HG03175 (cell line): ENCODE measurements around the gene VDR.
"Not testable (repeated sequence)": the region's sequence is repeated elsewhere in the genome, so short reads cannot be mapped to it uniquely, and the experiment has no call there.

ENCODE experiments used
- ATAC-seq: cut with Tn5 transposase; IDR thresholded peaks from one replicate; pipeline ENCODE4 v1.9.1; 2021; ENCODE audit warnings: mild to moderate bottlenecking, moderate library complexity; ENCODE audit not compliant: unreplicated experiment

VDR gene

DNA sequence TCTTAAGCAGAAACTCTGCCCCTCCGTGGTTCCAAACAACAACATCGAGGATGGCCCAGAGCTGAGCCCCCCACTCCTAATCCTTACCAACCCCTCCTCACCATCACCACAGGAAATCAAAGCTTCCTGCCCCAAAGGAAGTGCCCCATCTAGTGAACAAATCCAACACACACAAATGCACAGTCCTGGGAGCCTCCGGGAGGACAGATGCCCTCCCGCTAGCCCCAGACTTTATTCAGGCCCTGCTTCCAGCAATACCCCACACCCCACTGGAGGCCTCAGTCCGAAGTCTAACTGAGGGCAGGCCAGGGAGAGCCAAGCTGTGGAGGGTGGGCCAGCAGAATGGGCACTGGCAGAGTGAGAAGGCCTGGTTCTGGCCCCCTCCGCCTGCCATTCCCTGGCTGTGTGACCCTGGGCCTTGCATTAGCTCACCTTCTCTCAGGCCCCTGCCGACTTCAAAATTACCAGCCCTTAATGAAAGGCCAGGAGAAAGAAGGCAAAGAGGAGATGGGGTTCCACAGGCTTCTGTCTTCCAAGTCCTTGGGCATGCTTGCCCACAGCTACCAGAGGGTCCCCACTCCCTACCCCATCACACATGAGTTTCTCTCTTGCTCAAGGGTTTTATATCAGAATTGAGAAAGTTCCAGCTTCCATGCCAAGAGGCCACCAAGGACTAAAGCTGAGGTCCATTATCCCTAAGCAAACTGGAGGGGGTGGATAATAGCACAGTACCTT, 87.4 kb downstream of the VDR start:
- ATAC-seq = no peak

DNA sequence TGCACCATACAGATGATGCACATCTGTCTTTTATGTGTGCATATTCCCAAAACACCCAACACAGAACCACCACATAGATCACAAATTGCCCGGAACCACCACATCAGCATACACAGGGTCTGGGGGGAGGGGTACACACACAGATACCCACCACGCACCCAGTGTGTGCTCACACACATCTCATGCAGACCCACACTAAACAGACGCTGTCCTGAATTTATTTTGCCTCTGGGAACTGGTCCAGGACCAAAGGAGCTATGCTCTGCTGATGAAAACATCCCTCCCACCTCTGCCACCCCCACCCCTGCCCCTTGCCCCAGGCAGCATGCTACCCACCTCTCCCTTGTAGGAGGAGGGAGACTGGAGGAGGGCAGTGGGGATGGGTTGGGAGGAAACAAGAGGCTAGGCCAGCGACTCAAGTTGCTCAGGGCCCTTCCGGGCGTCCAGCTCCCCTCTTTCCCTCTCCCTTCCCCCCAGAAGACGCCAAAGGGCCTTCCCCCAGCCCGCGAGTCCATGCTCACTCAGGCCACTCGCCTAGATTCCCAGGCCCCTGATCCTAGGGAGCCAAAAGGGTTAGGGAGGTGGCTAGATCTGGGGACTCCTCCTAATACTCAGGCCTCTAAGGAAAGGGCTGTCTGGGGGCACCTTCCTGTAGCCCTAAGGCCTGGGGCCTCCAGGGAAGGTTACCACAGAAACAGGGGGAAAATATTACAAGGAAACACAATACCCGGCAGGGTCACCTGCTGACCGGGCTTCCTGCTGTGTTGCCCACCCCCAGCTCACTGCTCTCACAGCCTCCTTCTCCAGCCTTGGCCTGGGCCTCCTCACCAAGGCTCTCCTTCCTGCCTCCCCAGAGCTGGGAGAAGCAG, 88.2 kb downstream of the VDR start:
- no peak for ATAC-seq

- ATAC-seq = not testable (repeated sequence)
Measured at GRCh38 chr12:47815447-47815846, 89.3 kb downstream of the VDR start.

DNA sequence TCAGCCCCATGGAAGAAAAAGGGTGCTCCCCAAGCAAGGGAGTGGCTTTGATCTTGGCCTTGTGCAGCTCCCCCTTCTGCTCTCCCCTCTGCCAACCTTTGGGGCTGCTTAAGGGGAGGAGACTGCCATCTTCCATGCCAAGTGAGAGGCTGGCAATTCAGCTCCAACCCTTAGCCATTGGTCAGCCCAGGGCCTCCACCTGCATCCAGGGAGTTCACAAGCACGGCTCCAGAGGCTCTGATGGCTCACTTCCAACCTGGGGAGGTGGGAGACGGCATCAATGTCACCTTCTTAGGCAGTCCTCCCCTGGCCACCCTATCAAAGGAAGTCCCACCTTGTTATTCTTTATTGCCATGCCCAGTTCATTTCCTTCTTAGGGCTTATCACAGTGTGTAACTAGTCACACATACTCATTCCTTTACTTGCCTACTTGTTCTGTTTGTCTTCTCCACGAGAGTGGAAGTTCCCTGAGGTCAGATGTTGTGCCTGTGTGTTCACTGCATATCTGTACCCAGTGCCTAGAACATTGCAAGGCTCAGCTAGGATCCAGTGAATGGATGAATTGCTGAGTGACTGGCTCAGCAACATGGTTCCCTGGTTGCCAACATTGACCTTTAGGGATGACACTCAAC, 90.1 kb downstream of the VDR start:
- no peak for ATAC-seq

DNA sequence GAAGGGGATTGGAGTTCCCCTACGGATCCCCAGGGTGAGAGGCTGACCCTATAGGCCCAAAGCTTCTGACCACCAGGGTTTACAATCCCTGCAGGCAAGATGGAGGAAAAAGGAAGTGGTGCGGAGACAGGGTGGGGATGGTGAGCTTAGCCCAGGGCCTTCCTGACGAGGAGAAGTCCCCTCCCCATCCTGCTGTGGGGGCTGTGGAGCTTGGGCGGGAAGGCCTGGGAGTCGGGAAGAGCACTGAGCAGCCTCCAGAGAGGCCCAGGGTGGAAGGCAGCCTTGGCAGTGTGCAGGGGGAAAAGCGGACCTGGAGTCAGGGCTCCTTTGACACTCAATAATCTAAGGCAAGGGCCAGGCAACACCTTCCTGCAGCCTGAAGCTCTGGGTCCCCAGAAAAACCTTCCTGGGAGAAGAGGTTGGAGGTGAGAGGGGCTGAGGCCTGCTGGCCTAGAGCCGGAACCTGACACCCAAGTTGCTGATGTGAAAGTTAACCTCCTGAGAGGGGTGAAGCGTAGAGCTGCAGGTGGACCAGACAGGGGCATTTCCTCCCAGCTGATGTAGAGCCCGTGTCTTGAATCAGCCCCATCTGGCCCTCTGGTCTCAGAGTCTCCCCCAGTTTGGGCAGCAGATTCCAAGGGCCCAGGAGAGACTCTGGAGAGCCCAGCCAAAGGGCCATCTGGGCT, 91.1 kb downstream of the VDR start:
- ATAC-seq = peak; percentile 44

DNA sequence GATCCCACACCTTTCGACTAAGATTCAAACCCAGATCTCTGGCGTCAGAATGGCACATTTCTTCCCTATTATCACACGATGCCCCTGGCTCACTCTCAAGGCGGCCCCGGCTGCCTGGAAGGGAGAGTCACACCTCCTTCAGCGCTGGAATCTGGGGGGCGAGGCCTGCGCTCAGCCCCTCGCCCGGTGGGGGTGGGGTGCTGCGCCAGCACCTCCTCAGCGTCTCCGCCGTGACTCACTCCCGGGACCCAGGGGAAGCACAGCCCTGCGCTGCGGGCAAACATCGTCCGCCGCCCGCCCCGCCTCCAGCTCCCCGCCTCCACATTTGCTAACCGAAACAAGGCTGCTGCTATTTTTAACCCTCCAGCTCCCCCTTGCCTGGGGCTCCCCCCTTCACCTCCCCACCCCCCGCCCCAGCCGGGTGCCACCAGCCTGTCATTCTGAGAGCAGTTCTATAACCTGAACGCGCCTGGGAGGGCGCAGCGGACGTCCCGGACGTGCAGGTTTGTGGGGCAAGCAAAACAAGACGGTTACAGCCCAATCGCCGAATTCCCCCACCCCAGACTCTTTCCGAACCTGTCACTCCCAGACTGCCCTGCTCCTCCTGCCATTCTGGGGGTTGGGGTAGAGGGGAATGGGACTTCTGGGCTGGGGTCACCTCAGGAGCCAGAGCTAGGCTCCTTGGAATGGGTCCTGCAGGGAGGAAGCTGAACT, 91.8 kb downstream of the VDR start:
- ATAC-seq = peak; percentile 72

DNA sequence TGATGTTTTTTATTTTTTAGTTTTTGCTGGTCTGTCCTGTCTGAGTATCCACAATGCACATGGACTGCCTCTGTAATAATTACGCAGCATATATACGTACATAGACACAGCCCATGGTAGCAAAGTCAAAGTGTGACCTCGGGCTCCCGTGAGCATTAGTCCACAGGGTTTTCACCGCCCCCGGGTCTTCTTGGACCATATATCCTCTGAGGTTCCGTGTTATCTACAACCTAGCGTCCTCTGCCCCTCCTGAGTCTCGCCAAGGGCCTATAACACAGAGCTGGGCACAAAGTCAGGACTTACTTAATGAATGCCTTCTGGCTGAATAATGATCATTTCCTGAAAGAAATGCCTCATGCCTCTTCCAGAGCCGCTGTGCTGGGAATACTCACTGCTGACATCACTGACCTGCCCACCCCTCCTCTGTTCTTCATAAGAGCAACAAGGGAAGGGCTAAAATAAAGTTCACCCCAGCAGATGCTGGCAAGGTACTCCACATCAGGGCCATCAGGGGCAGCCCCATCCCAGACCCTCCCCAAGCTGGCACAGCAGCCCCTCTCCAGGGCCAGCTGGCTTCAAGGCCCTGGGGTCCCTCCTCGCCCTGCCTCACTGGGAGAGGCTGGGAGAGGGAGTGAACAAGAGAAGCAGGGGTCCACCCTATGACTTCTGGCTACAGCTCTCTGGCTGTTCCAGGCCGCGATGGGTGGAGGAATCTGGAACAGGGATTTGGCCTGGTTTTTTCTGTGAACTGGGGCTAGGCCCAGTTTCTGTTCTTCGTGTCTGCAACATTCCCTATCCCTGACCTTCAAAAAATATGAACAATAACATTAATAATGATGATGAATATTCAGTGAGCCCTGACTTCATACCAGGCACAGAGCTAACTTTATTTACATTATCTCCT, 93.0 kb downstream of the VDR start:
- ATAC-seq = no peak

DNA sequence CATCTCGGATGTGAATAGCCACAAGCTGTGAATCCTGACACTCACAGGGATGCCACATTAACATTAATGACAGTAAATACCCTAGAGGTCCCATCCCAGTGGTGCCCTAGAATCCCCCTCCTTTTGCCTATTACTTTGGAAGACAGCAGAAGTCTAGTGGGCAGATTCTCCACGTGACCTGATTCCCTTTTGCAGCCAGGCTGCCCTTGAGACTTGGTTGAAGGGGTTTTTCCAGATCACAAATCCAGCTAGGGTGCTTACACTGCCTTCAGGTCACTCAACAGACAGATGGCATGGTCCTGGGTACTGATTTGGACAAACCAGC, 93.8 kb downstream of the VDR start:
- ATAC-seq = no peak

DNA sequence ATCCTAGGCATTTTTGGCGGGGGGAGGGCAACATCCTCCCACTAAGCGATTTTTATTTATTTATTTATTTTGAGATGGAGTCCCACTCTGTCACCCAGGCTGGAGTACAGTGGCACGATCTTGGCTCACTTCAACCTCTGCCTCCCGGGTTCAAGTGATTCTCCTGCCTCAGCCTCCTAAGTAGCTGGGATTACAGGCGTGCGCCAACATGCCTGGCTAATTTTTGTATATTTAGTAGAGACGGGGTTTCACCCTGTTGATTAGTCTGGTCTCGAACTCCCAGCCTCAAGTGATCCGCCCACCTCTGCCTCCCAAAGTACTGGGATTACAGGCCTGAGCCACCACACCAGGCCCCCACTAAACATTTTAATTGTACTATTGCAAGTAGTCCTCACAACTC, 95.3 kb downstream of the VDR start:
- not testable (repeated sequence) for ATAC-seq

GRCh38 chr12:47808574-47809365, 96.0 kb downstream of the VDR start:
- peak; percentile 18 for ATAC-seq

GRCh38 chr12:47808050-47808449, 96.7 kb downstream of the VDR start:
- ATAC-seq = peak; percentile 37

DNA sequence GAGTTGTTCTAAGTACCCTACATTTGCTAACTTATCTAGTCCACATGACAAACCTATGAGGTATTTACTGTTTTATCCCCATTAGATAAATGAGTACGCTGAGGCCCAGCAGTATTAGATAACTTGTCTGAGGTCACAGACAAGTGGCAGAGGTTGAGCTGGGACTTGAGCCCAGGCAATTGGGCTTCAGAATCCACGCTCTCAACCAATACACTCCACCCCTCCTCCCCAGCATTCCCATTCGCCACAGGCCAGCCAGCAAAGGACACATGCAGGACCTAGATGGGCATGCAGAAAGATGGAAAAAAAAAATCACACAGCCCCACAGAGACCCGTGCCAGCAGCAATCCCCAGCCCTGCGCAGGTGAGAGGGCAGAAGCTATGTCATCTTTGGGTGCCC, 97.5 kb downstream of the VDR start:
- ATAC-seq = no peak

- ATAC-seq = no peak
Measured at GRCh38 chr12:47805417-47805816, 99.4 kb downstream of the VDR start.

GRCh38 chr12:47804171-47804570, 100.6 kb downstream of the VDR start:
- no peak for ATAC-seq

- no peak for ATAC-seq
Measured at GRCh38 chr12:47803191-47803875, 101.5 kb downstream of the VDR start.

- ATAC-seq = no peak
Measured at GRCh38 chr12:47802312-47802711, 102.5 kb downstream of the VDR start.

- ATAC-seq = no peak
Measured at GRCh38 chr12:47801904-47802246, 102.9 kb downstream of the VDR start.

DNA sequence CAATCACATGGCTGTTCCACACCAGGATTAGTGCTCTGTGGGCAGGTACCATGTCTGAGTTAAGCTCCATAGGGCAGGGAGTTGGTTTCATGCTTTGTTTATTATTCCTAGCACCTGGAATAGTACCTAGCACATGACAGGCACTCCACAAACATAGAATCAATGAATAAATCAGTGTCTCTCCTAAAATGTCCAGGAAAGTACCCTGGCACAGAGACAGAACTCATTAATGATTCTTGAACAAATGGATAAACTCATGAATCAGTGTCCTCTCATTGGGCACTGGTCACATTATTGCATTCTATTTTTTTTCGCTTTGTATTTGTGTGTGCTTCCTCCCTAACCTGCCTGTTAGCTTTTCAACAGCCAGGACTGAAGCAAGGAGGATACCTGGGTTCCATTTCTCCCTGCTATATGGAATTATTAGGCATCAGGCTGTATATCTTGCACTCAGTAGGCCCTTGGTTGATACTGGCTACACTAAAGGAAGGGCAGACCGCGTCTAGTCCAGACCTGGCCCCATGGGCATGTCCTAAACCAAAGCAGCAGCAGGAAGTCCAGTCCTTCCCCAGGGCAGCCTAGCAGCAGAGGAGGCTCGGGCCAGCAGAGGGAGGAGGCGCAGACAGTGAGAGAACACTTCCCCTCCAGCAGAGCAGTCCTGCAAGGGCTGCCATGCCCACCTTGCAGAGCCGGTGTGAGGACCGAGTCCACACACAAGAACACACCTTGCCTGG, 103.5 kb downstream of the VDR start:
- ATAC-seq = no peak
